GM23338 (cell line): Measurements from ENCODE around the gene FOXB2. TPM values are rescaled to one million over a fixed set of nuclear protein-coding genes. Genes with fewer than 3 reads are reported as not detected.

ENCODE experiments used
- ATAC-seq: fragments of 200-7000 bp; cut with Tn5 transposase; 3 replicates; pipeline ENCODE4 v1.9.1; 2020
- DNase-seq: peaks from one replicate; pipeline ENCODE4 v3.0.0-alpha.2; 2015; ENCODE audit warnings: low spot score
- H2AFZ ChIP-seq: fragments of 200-600 bp; sonication (generic); 2 replicates; pipeline ENCODE4 v1.8.0; 2016; ENCODE audit warnings: antibody characterized with exemption, mild to moderate bottlenecking, moderate library complexity
- H3F3A ChIP-seq: fragments of 200-600 bp; sonication (generic); replicated peaks from 2 replicates; pipeline ENCODE4 v1.8.0; 2017; ENCODE audit warnings: antibody characterized with exemption, mixed run types, low read depth
- H3K27ac ChIP-seq: fragments of 200-600 bp; sonication (generic); 2 replicates; pipeline ENCODE4 v1.6.1; 2016; ENCODE audit warnings: low read depth
- H3K27me3 ChIP-seq: fragments of 200-600 bp; sonication (generic); 2 replicates; pipeline ENCODE4 v1.8.0; 2016; ENCODE audit warnings: mild to moderate bottlenecking, mixed run types, moderate library complexity; ENCODE audit not compliant: insufficient read depth
- H3K36me3 ChIP-seq: fragments of 200-600 bp; sonication (generic); 2 replicates; pipeline ENCODE4 v1.8.0; 2016; ENCODE audit warnings: mild to moderate bottlenecking; ENCODE audit not compliant: insufficient read depth
- H3K4me1 ChIP-seq: fragments of 200-600 bp; sonication (generic); 2 replicates; pipeline ENCODE4 v1.8.0; 2016; ENCODE audit warnings: mild to moderate bottlenecking, moderate library complexity; ENCODE audit not compliant: insufficient read depth
- H3K4me2 ChIP-seq: fragments of 200-600 bp; sonication (generic); 2 replicates; pipeline ENCODE4 v1.7.1; 2017; ENCODE audit warnings: mixed run types
- H3K4me3 ChIP-seq: fragments of 200-600 bp; sonication (generic); 2 replicates; pipeline ENCODE4 v1.6.1; 2016; ENCODE audit warnings: mixed run types
- H3K79me2 ChIP-seq: fragments of 200-600 bp; sonication (generic); replicated peaks from 2 replicates; pipeline ENCODE4 v1.8.0; 2017; ENCODE audit warnings: mild to moderate bottlenecking; ENCODE audit not compliant: insufficient read depth
- H3K9me2 ChIP-seq: fragments of 200-600 bp; sonication (generic); 2 replicates; pipeline ENCODE4 v1.8.0; 2017; ENCODE audit not compliant: insufficient read depth
- H4K20me1 ChIP-seq: fragments of 200-600 bp; sonication (generic); replicated peaks from 2 replicates; pipeline ENCODE4 v1.8.0; 2017; ENCODE audit warnings: mild to moderate bottlenecking; ENCODE audit not compliant: insufficient read depth
- H3K27ac Mint-ChIP-seq: 2 replicates; pipeline ENCODE4 v1.8.0; 2020; ENCODE audit warnings: inconsistent platforms, mild to moderate bottlenecking, moderate library complexity, mixed read lengths
- H3K27me3 Mint-ChIP-seq: 3 replicates; pipeline ENCODE4 v1.8.0; 2022; ENCODE audit warnings: low read depth, mild to moderate bottlenecking, moderate library complexity, mixed read lengths, inconsistent platforms; ENCODE audit not compliant: insufficient read depth, poor library complexity
- H3K36me3 Mint-ChIP-seq: 3 replicates; pipeline ENCODE4 v1.8.0; 2021; ENCODE audit warnings: low read depth, mild to moderate bottlenecking, inconsistent platforms, moderate library complexity, mixed read lengths
- H3K4me1 Mint-ChIP-seq: 3 replicates; pipeline ENCODE4 v1.8.0; 2020; ENCODE audit warnings: mild to moderate bottlenecking, inconsistent platforms, mixed read lengths
- H3K4me3 Mint-ChIP-seq: 3 replicates; pipeline ENCODE4 v1.8.0; 2021; ENCODE audit warnings: moderate library complexity, mild to moderate bottlenecking, inconsistent platforms, mixed read lengths
- H3K9me3 Mint-ChIP-seq: 3 replicates; pipeline ENCODE4 v1.8.0; 2020; ENCODE audit warnings: moderate library complexity, mild to moderate bottlenecking, inconsistent platforms, mixed read lengths
- CREB1 ChIP-seq: fragments of 250-450 bp; sonication (Bioruptor Pico); IDR thresholded peaks from 2 replicates; pipeline ENCODE4 v1.5.0; 2020; ENCODE audit warnings: low read depth, mild to moderate bottlenecking, moderate library complexity
- CTCF ChIP-seq, 2 experiments: fragments of 200-600 bp in 1 of 2; sonication (generic) in 1 of 2; conservative IDR thresholded peaks; 2 replicates each; pipeline versions ENCODE4 v1.5.1 to v1.6.1; 2016 to 2017; ENCODE audit warnings: antibody characterized with exemption in 2 of 2, low read depth in 2 of 2, mild to moderate bottlenecking in 2 of 2, moderate library complexity in 1 of 2
- ETS1 ChIP-seq: IDR thresholded peaks from 2 replicates; pipeline ENCODE4 v1.6.1; 2016; ENCODE audit warnings: antibody characterized with exemption
- EZH2 ChIP-seq: fragments of 200-600 bp; sonication (generic); IDR thresholded peaks from one replicate; pipeline ENCODE4 v1.8.0; 2017; ENCODE audit warnings: antibody characterized with exemption, mild to moderate bottlenecking, low read depth; ENCODE audit not compliant: unreplicated experiment
- EZH2phosphoT487 ChIP-seq: fragments of 200-600 bp; sonication (generic); IDR thresholded peaks from one replicate; pipeline ENCODE4 v1.8.1; 2018; ENCODE audit warnings: antibody characterized with exemption; ENCODE audit not compliant: unreplicated experiment
- JUNB ChIP-seq: IDR thresholded peaks from one replicate; pipeline ENCODE4 v1.6.1; 2016; ENCODE audit warnings: antibody characterized with exemption; ENCODE audit not compliant: unreplicated experiment
- NANOG ChIP-seq: IDR thresholded peaks from 2 replicates; pipeline ENCODE4 v1.6.1; 2016; ENCODE audit warnings: antibody characterized with exemption, borderline replicate concordance
- POLR2AphosphoS5 ChIP-seq: IDR thresholded peaks from 2 replicates; pipeline ENCODE4 v1.6.1; 2016; ENCODE audit warnings: antibody characterized with exemption, low read depth
- REST ChIP-seq: IDR thresholded peaks from one replicate; pipeline ENCODE4 v1.6.1; 2018; ENCODE audit warnings: antibody characterized with exemption; ENCODE audit not compliant: unreplicated experiment
- STAT1 ChIP-seq: IDR thresholded peaks from one replicate; pipeline ENCODE4 v1.6.1; 2016; ENCODE audit warnings: antibody characterized with exemption; ENCODE audit not compliant: unreplicated experiment
- ZNF114 ChIP-seq: fragments of 250-450 bp; sonication (Bioruptor Pico); IDR thresholded peaks from 2 replicates; pipeline ENCODE4 v1.5.0; 2020; ENCODE audit warnings: mild to moderate bottlenecking, moderate library complexity
- ZNF331 ChIP-seq: fragments of 250-450 bp; sonication (Bioruptor Pico); IDR thresholded peaks from 2 replicates; pipeline ENCODE4 v1.5.0; 2020; ENCODE audit warnings: low read depth, mild to moderate bottlenecking, moderate library complexity
- ZNF462 ChIP-seq: fragments of 250-450 bp; sonication (Bioruptor Pico); IDR thresholded peaks from 2 replicates; pipeline ENCODE4 v1.5.0; 2020; ENCODE audit warnings: mild to moderate bottlenecking, moderate library complexity
- polyA plus RNA-seq: library from polyadenylated mRNA; unstranded; fragments of >200 nt; fragmentation: Nextera tagmentation; extraction: Ambion mirVana; gene quantifications from 2 replicates; pipeline ENCODE4 v1.2.1, GENCODE V29; 2016
- total RNA-seq: library from RNA; depleted of rRNA; stranded (reverse); fragments of >200 nt; shearing (Covaris generic); gene quantifications from 2 replicates; pipeline ENCODE4 v1.2.3, GENCODE V29; 2014

The FOXB2 gene
- total and polyA plus RNA-seq, 2 experiments from 2014 or later, result not detected

GRCh38 chr9:77038281-77039036 is 19.0 kb downstream of the FOXB2 start:
- Histone ChIP-seq H3K27me3 (peaks cover 30% of the 10 kb centered on the region), H3K27ac (peak overlapping the region; percentile 7), H3F3A (peaks cover 8% of the 10 kb centered on the region; the same call in 1 of the 2 replicates), H3K9me2 (no peaks in the 10 kb centered on the region), H3K4me2 (peak overlapping the region; percentile 48), H3K36me3 (no peaks in the 10 kb centered on the region), H3K4me1 (peaks cover 33% of the 10 kb centered on the region), H4K20me1 (no peaks in the 10 kb centered on the region), H3K4me3 (peak overlapping the region; percentile 18), H3K79me2 (no peaks in the 10 kb centered on the region), H2AFZ (no peak overlapping the region)
- H3K9me3 Mint-ChIP-seq, result peaks cover 4% of the 10 kb centered on the region; the same call in 2 of the 3 replicates
- no peak overlapping the region; the same call in 2 of the 3 replicates for H3K4me3 Mint-ChIP-seq
- no peak for TF ChIP-seq ETS1
- TF ChIP-seq ZNF114, result peak; percentile 48; the same call in 1 of the 2 replicates
- no peak for TF ChIP-seq EZH2
- no peak for TF ChIP-seq CTCF (conservative IDR thresholded peaks at IDR 0.05; ENCODE audit: low read depth in 2 of 2)
- 0 out of 2 replicates have a peak, but pooled peaks have one; percentile 12 for TF ChIP-seq ZNF462 (CRISPR knock-in tag)
- TF ChIP-seq JUNB, result no peak
- no peak for TF ChIP-seq ZNF331 (CRISPR knock-in tag)
- TF ChIP-seq EZH2phosphoT487, result no peak
- TF ChIP-seq NANOG, result peak; percentile 80
- TF ChIP-seq REST, result no peak
- TF ChIP-seq CREB1, result no peak
- TF ChIP-seq STAT1, result no peak
- TF ChIP-seq POLR2AphosphoS5, result no peak
- H3K36me3 Mint-ChIP-seq, result peaks cover 4% of the 10 kb centered on the region; the same call in 1 of the 3 replicates
- DNase-seq, result peak; percentile 64
- H3K27ac Mint-ChIP-seq, result peak overlapping the region; percentile 25; the same call in 1 of the 2 replicates
- peaks cover 24% of the 10 kb centered on the region for H3K27me3 Mint-ChIP-seq
- peak; percentile 86 for ATAC-seq
- peaks cover 32% of the 10 kb centered on the region for H3K4me1 Mint-ChIP-seq
